ENCODE results near the gene ISG20.
A peak's percentile ranks its signal among the peaks of the same experiment; 100 is the strongest.
"Not testable (repeated sequence)": the region's sequence is repeated elsewhere in the genome, so short reads cannot be mapped to it uniquely, and the experiment has no call there.

The ISG20 gene

GRCh38 chr15:88619796-88620195 is 19.0 kb upstream of the ISG20 start:
- DNase-seq = no peak

GRCh38 chr15:88620995-88621772 is 17.6 kb upstream of the ISG20 start, which contains the start of gene AEN:
TSS of gene AEN (plus strand) at chr15:88621340. CDS start at chr15:88626210, 4,870 bp downstream.
- DNase-seq = peak; percentile 98

GRCh38 chr15:88621789-88622604 is 16.8 kb upstream of the ISG20 start:
- DNase-seq = peak; percentile 80

- no peak for DNase-seq
Observed at GRCh38 chr15:88622605-88622975, 16.2 kb upstream of the ISG20 start.

GRCh38 chr15:88623061-88623460 is 15.8 kb upstream of the ISG20 start:
- DNase-seq = peak; percentile 86

- no peak for DNase-seq
Observed at GRCh38 chr15:88623632-88624031, 15.2 kb upstream of the ISG20 start.

- peak; percentile 66 for DNase-seq
Observed at GRCh38 chr15:88624156-88624970, 14.5 kb upstream of the ISG20 start.

- no peak for DNase-seq
Observed at GRCh38 chr15:88624971-88625490, 13.8 kb upstream of the ISG20 start.

GRCh38 chr15:88625943-88626741 is 12.7 kb upstream of the ISG20 start:
- no peak for DNase-seq

- DNase-seq = peak; percentile 75
Observed at GRCh38 chr15:88627463-88627862, 11.4 kb upstream of the ISG20 start.

GRCh38 chr15:88628018-88628654 is 10.7 kb upstream of the ISG20 start:
- DNase-seq = no peak

GRCh38 chr15:88629071-88629470 is 9.7 kb upstream of the ISG20 start:
- no peak for DNase-seq

- DNase-seq = no peak
Observed at GRCh38 chr15:88630141-88630721, 8.6 kb upstream of the ISG20 start.

- DNase-seq = no peak
Observed at GRCh38 chr15:88630798-88631463, 7.9 kb upstream of the ISG20 start.

- DNase-seq = no peak
Observed at GRCh38 chr15:88631464-88632028, 7.3 kb upstream of the ISG20 start.

GRCh38 chr15:88632797-88633196 is 6.0 kb upstream of the ISG20 start:
- not testable (repeated sequence) for DNase-seq

GRCh38 chr15:88634449-88634848 is 4.4 kb upstream of the ISG20 start:
- no peak for DNase-seq

- DNase-seq = peak; percentile 71
Observed at GRCh38 chr15:88635318-88635717, 3.5 kb upstream of the ISG20 start.

GRCh38 chr15:88636050-88636449 is 2.8 kb upstream of the ISG20 start:
- peak; percentile 45 for DNase-seq

GRCh38 chr15:88636654-88637053 is 2.2 kb upstream of the ISG20 start:
- DNase-seq = no peak

Data from activated CD4-positive, alpha-beta T cell treated with anti-CD3 and anti-CD28 coated beads, Interleukin-10, Interleukin-2, amounts not matched to agents 100 ng/mL and 50 ng/mL, durations not matched to agents 16 hours and 8 hours (primary cell).